ENCODE data around the gene RAF1.
"Not testable (repeated sequence)": the region's sequence is repeated elsewhere in the genome, so short reads cannot be mapped to it uniquely, and the experiment has no call there.

The RAF1 gene

GRCh38 chr3:12556690-12557472, 107.0 kb downstream of the RAF1 start, which contains the start of gene MKRN2:
MKRN2 (plus strand) TSS chr3:12557087; CDS start chr3:12557151, 64 bp downstream.
- DNase-seq, result peak; percentile 90

GRCh38 chr3:12556314-12556689, 107.6 kb downstream of the RAF1 start:
- DNase-seq, result no peak

- no peak for DNase-seq
Observed at GRCh38 chr3:12553921-12554391, 110.0 kb downstream of the RAF1 start.

GRCh38 chr3:12549971-12550760, 113.8 kb downstream of the RAF1 start:
- DNase-seq, result no peak

- DNase-seq, result no peak
Observed at GRCh38 chr3:12545473-12545791, 118.5 kb downstream of the RAF1 start, which contains the start of gene MKRN2OS. MKRN2OS (minus strand) TSS chr3:12545499; CDS start chr3:12545464, 35 bp downstream.

- DNase-seq, result no peak
Observed at GRCh38 chr3:12544652-12545472, 119.1 kb downstream of the RAF1 start.

GRCh38 chr3:12543497-12543896, 120.4 kb downstream of the RAF1 start:
- not testable (repeated sequence) for DNase-seq

GRCh38 chr3:12541625-12542024, 122.3 kb downstream of the RAF1 start:
- DNase-seq, result no peak

- DNase-seq, result no peak
Observed at GRCh38 chr3:12536423-12536822, 127.5 kb downstream of the RAF1 start.

Data from midbrain (tissue), 1 donor.